H1 (cell line): Measurements from ENCODE around the gene NR2E1. TPM values are rescaled to one million over a fixed set of nuclear protein-coding genes. Genes with fewer than 3 reads are reported as not detected.

ENCODE experiments used
- BRCA1 ChIP-seq: IDR thresholded peaks from 2 replicates; pipeline ENCODE4 v1.6.1; 2012; ENCODE audit warnings: low read depth, low read length, improper control_type of control experiment
- CEBPB ChIP-seq: IDR thresholded peaks from 2 replicates; pipeline ENCODE4 v1.6.1; 2012; ENCODE audit warnings: low read depth, low read length
- MAFK ChIP-seq: IDR thresholded peaks from 2 replicates; pipeline ENCODE4 v1.6.1; 2012; ENCODE audit warnings: low read depth, mild to moderate bottlenecking, improper control_type of control experiment, low read length
- SIN3A ChIP-seq, 2 experiments: IDR thresholded peaks in 1 of 2; conservative IDR thresholded peaks in 1 of 2; 2 replicates each; pipeline ENCODE4 v1.6.1; 2011 to 2012; ENCODE audit warnings: low read length in 2 of 2, improper control_type of control experiment in 1 of 2, low read depth in 1 of 2, mild to moderate bottlenecking in 1 of 2
- TAF1 ChIP-seq: IDR thresholded peaks from 2 replicates; pipeline ENCODE4 v1.6.1; 2011; ENCODE audit warnings: mild to moderate bottlenecking, low read depth, low read length
- TEAD4 ChIP-seq: IDR thresholded peaks from 2 replicates; pipeline ENCODE4 v1.6.1; 2012; ENCODE audit warnings: low read depth, low read length, inconsistent platforms, mixed read lengths
- USF2 ChIP-seq: IDR thresholded peaks from 2 replicates; pipeline ENCODE4 v1.6.1; 2011; ENCODE audit warnings: low read length, improper control_type of control experiment
- polyA plus RNA-seq, 7 experiments: library from polyadenylated mRNA; depleted of rRNA in 3 of 7; stranded (reverse) in 5 of 7; unstranded in 2 of 7; fragments of >200 nt in 5 of 7; fragments of 200-250 nt in 2 of 7; gene quantifications; 1 replicate in 5 of 7; 2 replicates in 1 of 7; 4 replicates in 1 of 7; pipeline versions ENCODE4 v1.2.1 to v1.2.3, GENCODE V29; 2011 to 2013; ENCODE audit warnings: missing spikeins in 2 of 7, mixed read lengths in 2 of 7
- total RNA-seq: library from RNA; stranded (reverse); fragmentation: NEBNext Ultra II Directional; extraction: Animal tissue kit (Norgen Biotek cat#: 25700); gene quantifications from 2 replicates; pipeline ENCODE4 v1.2.1, GENCODE V29; 2021

Gene NR2E1
- total and polyA plus RNA-seq, 2 of the 8 experiments (the other 6 are each of a cell fraction or from before 2014, with no cell fraction given): not detected

- TF ChIP-seq USF2 (no peak), SIN3A (conservative IDR thresholded peaks at IDR 0.05 in 1 of 2, IDR thresholded peaks at IDR 0.05 in 1 of 2; ENCODE audit: low read depth in 1 of 2, low read length in 2 of 2) (no peak), CEBPB (no peak), TEAD4 (no peak), TAF1 (no peak), MAFK (no peak), BRCA1 (no peak)
Measured at GRCh38 chr6:108193131-108193530, 27.3 kb downstream of the NR2E1 start (continued).
